ENCODE results near the gene ATAD3A. TPM values are rescaled to one million over a fixed set of nuclear protein-coding genes. Genes with fewer than 3 reads are reported as not detected.
A peak's percentile ranks its signal among the peaks of the same experiment; 100 is the strongest.
"Not testable (repeated sequence)": the region's sequence is repeated elsewhere in the genome, so short reads cannot be mapped to it uniquely, and the experiment has no call there.

ATAD3A gene
- total RNA-seq (2021) (83.1 and 92.7 TPM in 2 replicates), Bru-seq, nascent RNA (percentile 58 among the genes with signal in this experiment), BruChase-seq, experiment 1, labeled RNA remaining after a 2-hour chase (percentile 65 among the genes with signal in this experiment), BruChase-seq, experiment 2, labeled RNA remaining after a 6-hour chase (percentile 72 among the genes with signal in this experiment)
- long read RNA-seq, transcript ATAD3A-203 (16 exons, 2,492 nt), result major isoform, 54 of 82 reads
- long read RNA-seq, partial matches to known transcripts, result 12 of 82 reads
- long read RNA-seq, other reads (novel, unspliced or antisense), result 16 of 82 reads

- POLR2A ChIA-PET (ENCODE audit: low non-redundant PET), result no interaction called here
- BruUV-seq (replicated peaks), result no TSS peak
- Histone ChIP-seq H3K4me3 (ENCODE audit: low read depth, low read length, poor library complexity, severe bottlenecking) (peak within 1 kb of the TSS; percentile 79), H3K4me1 (ENCODE audit: insufficient read depth, low read length, poor library complexity, severe bottlenecking) (no peaks in the 10 kb centered on the region), H3K9me3 (ENCODE audit: low read depth, low read length, poor library complexity, severe bottlenecking) (no peaks in the 10 kb centered on the region), H3K27me3 (replicated peaks; ENCODE audit: insufficient read depth, low read depth, low read length, poor library complexity) (no peaks in the 10 kb centered on the region), H3K36me3 (ENCODE audit: insufficient read depth, low read length, poor library complexity, severe bottlenecking) (no peaks in the 10 kb centered on the region), H3K27ac (ENCODE audit: low read depth, low read length, poor library complexity, severe bottlenecking) (peak within 1 kb of the TSS; percentile 93)
- CTCF ChIA-PET, result no interaction called here
- intact Hi-C loops (cut with micrococcal nuclease; ENCODE audit: unreplicated experiment), result no loop called here
- no peak for TF ChIP-seq EZH2 (IDR thresholded peaks at IDR 0.05; ENCODE audit: borderline replicate concordance, low read depth, low read length, poor library complexity, severe bottlenecking)
- TF ChIP-seq, protein P1, sequence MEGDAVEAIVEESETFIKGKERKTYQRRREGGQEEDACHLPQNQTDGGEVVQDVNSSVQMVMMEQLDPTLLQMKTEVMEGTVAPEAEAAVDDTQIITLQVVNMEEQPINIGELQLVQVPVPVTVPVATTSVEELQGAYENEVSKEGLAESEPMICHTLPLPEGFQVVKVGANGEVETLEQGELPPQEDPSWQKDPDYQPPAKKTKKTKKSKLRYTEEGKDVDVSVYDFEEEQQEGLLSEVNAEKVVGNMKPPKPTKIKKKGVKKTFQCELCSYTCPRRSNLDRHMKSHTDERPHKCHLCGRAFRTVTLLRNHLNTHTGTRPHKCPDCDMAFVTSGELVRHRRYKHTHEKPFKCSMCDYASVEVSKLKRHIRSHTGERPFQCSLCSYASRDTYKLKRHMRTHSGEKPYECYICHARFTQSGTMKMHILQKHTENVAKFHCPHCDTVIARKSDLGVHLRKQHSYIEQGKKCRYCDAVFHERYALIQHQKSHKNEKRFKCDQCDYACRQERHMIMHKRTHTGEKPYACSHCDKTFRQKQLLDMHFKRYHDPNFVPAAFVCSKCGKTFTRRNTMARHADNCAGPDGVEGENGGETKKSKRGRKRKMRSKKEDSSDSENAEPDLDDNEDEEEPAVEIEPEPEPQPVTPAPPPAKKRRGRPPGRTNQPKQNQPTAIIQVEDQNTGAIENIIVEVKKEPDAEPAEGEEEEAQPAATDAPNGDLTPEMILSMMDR (conservative IDR thresholded peaks at IDR 0.05; ENCODE audit: low read depth, low read length), result no peak
- peak; percentile 99 for DNase-seq (ENCODE audit: low spot score)
Measured at GRCh38 chr1:1511533-1512285, at the start of gene ATAD3A. TSS of gene ATAD3A (plus strand) at chr1:1512162. CDS start at chr1:1512269, 107 bp downstream.

DNA sequence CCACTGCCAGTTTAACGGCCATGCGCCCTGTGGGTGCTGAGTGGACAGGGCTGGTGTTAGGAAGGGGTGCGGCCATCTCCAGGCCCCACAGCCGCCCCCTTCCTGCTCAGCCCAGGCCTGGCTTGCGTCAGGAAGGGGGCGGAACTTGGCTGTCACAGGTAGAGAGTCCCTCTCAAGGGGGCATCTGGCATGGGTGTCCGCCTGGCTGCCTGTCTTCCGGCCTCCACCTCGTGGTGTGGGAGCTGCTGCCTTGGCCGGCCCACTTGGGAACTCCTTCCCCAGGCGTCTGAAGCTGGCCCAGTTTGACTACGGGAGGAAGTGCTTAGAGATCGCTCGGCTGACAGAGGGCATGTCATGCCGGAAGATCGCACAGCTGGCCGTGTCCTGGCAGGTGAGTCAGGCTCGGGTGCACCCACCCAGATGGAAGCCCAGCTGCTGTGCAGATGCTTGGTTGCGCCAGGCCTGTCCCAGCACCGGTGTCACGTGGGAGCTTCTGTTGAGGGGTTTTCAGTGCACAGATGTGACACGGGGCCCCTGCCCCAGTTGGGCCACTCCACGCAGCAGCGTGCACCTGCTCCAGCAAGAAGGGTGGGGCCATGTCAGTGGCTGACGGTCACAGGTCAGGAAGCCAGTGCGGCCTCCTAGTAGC, 49.5 kb upstream of the ATAD3A start:
- Histone ChIP-seq H3K27ac (ENCODE audit: low read depth, low read length, poor library complexity, severe bottlenecking) (no peak overlapping the region), H3K9me3 (ENCODE audit: low read depth, low read length, poor library complexity, severe bottlenecking) (no peaks in the 10 kb centered on the region), H3K4me1 (ENCODE audit: insufficient read depth, low read length, poor library complexity, severe bottlenecking) (no peaks in the 10 kb centered on the region), H3K36me3 (ENCODE audit: insufficient read depth, low read length, poor library complexity, severe bottlenecking) (no peaks in the 10 kb centered on the region), H3K4me3 (ENCODE audit: low read depth, low read length, poor library complexity, severe bottlenecking) (no peak overlapping the region), H3K27me3 (replicated peaks; ENCODE audit: insufficient read depth, low read depth, low read length, poor library complexity) (no peaks in the 10 kb centered on the region)
- DNase-seq (ENCODE audit: low spot score), result no peak
- POLR2A ChIA-PET (ENCODE audit: low non-redundant PET), result no interaction called here
- CTCF ChIA-PET, result no interaction called here
- intact Hi-C loops (cut with micrococcal nuclease; ENCODE audit: unreplicated experiment), result no loop called here
- TF ChIP-seq EZH2 (IDR thresholded peaks at IDR 0.05; ENCODE audit: borderline replicate concordance, low read depth, low read length, poor library complexity, severe bottlenecking), result no peak
- TF ChIP-seq, protein P1 (conservative IDR thresholded peaks at IDR 0.05; ENCODE audit: low read depth, low read length), result no peak
- BruUV-seq (replicated peaks), result no TSS peak

GRCh38 chr1:1463312-1463711, 48.6 kb upstream of the ATAD3A start:
- intact Hi-C loops (cut with micrococcal nuclease; ENCODE audit: unreplicated experiment), result no loop called here
- Histone ChIP-seq H3K27ac (ENCODE audit: low read depth, low read length, poor library complexity, severe bottlenecking) (no peak overlapping the region), H3K4me3 (ENCODE audit: low read depth, low read length, poor library complexity, severe bottlenecking) (no peak overlapping the region), H3K36me3 (ENCODE audit: insufficient read depth, low read length, poor library complexity, severe bottlenecking) (no peaks in the 10 kb centered on the region), H3K27me3 (replicated peaks; ENCODE audit: insufficient read depth, low read depth, low read length, poor library complexity) (no peaks in the 10 kb centered on the region), H3K9me3 (ENCODE audit: low read depth, low read length, poor library complexity, severe bottlenecking) (no peaks in the 10 kb centered on the region), H3K4me1 (ENCODE audit: insufficient read depth, low read length, poor library complexity, severe bottlenecking) (no peaks in the 10 kb centered on the region)
- ChIA-PET POLR2A (ENCODE audit: low non-redundant PET) (no interaction called here), CTCF (no interaction called here)
- no TSS peak for BruUV-seq (replicated peaks)
- DNase-seq (ENCODE audit: low spot score), result no peak
- TF ChIP-seq, protein P1 (conservative IDR thresholded peaks at IDR 0.05; ENCODE audit: low read depth, low read length), result no peak
- TF ChIP-seq EZH2 (IDR thresholded peaks at IDR 0.05; ENCODE audit: borderline replicate concordance, low read depth, low read length, poor library complexity, severe bottlenecking), result no peak

- BruUV-seq (replicated peaks); CTCF ChIA-PET: not testable (repeated sequence)
Measured at GRCh38 chr1:1468196-1468985, 43.6 kb upstream of the ATAD3A start.

More at GRCh38 chr1:1468196-1468985, 43.6 kb upstream of the ATAD3A start:
- H3K9me3 ChIP-seq (ENCODE audit: low read depth, low read length, poor library complexity, severe bottlenecking); H3K27me3 ChIP-seq (replicated peaks; ENCODE audit: insufficient read depth, low read depth, low read length, poor library complexity); H3K4me1 ChIP-seq (ENCODE audit: insufficient read depth, low read length, poor library complexity, severe bottlenecking); DNase-seq (ENCODE audit: low spot score); H3K36me3 ChIP-seq (ENCODE audit: insufficient read depth, low read length, poor library complexity, severe bottlenecking); intact Hi-C loops (cut with micrococcal nuclease; ENCODE audit: unreplicated experiment); H3K4me3 ChIP-seq (ENCODE audit: low read depth, low read length, poor library complexity, severe bottlenecking); H3K27ac ChIP-seq (ENCODE audit: low read depth, low read length, poor library complexity, severe bottlenecking); POLR2A ChIA-PET (ENCODE audit: low non-redundant PET): not testable (repeated sequence)
